Measurements from ENCODE around the gene ZNF598.

DNA sequence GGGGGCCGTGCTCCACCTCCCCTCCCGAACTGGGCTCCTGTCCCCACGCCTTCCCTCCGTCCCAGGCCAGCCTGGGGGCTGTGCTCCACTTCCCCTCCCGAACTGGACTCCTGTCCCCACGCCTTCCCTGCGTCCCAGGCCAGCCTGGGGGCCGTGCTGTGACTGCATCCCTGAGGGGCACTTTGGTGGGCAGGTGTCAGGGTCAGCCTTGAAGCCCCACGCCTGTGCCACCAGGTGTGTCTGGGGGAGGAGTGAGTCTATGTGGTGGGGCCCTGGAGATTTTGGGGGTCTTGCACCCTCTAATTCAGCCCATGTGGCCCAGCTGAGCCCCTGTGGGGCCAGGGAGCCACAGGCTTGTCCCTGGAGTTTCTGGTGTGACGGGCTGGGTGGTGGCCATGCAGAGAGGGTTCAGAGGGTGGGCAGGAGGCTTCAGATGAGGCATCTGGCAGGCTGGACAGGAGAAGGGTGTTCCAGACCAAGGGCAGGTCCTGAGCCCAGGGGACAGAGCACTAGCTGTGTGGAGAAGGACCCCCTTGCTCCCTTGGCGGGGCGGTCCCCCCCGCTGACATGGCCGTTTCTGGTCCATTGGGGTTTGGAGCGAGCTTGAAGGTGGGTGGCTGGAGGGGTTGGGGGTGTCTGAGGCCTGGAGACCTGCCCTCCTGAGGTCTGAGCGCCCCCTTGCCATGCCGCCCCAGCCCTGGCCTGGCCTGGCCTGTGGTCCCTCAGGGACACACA, 25.2 kb upstream of the ZNF598 start:
- TF ChIP-seq, protein P1, sequence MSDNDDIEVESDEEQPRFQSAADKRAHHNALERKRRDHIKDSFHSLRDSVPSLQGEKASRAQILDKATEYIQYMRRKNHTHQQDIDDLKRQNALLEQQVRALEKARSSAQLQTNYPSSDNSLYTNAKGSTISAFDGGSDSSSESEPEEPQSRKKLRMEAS (IDR thresholded peaks at IDR 0.05): no peak
- TF ChIP-seq TCF12 (IDR thresholded peaks at IDR 0.05; ENCODE audit: low read depth) (no peak), TAF1 (IDR thresholded peaks at IDR 0.05; ENCODE audit: low read depth) (no peak), CEBPB (IDR thresholded peaks at IDR 0.05) (no peak)
- TF ChIP-seq, protein P2, sequence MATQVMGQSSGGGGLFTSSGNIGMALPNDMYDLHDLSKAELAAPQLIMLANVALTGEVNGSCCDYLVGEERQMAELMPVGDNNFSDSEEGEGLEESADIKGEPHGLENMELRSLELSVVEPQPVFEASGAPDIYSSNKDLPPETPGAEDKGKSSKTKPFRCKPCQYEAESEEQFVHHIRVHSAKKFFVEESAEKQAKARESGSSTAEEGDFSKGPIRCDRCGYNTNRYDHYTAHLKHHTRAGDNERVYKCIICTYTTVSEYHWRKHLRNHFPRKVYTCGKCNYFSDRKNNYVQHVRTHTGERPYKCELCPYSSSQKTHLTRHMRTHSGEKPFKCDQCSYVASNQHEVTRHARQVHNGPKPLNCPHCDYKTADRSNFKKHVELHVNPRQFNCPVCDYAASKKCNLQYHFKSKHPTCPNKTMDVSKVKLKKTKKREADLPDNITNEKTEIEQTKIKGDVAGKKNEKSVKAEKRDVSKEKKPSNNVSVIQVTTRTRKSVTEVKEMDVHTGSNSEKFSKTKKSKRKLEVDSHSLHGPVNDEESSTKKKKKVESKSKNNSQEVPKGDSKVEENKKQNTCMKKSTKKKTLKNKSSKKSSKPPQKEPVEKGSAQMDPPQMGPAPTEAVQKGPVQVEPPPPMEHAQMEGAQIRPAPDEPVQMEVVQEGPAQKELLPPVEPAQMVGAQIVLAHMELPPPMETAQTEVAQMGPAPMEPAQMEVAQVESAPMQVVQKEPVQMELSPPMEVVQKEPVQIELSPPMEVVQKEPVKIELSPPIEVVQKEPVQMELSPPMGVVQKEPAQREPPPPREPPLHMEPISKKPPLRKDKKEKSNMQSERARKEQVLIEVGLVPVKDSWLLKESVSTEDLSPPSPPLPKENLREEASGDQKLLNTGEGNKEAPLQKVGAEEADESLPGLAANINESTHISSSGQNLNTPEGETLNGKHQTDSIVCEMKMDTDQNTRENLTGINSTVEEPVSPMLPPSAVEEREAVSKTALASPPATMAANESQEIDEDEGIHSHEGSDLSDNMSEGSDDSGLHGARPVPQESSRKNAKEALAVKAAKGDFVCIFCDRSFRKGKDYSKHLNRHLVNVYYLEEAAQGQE (IDR thresholded peaks at IDR 0.05; ENCODE audit: low read depth): no peak
